ACC112 (cell line): ENCODE results near the gene ITGA3.

ENCODE experiments used
- H2AFZ ChIP-seq: fragments of 200-600 bp; sonication (generic); one replicate; pipeline ENCODE4 v1.6.0; 2017; ENCODE audit warnings: antibody characterized with exemption, low read length; ENCODE audit not compliant: unreplicated experiment
- H3K27ac ChIP-seq: fragments of 200-600 bp; sonication (generic); 2 replicates; pipeline ENCODE4 v1.5.1; 2014; ENCODE audit warnings: low read depth, mild to moderate bottlenecking, antibody characterized with exemption, low read length, moderate library complexity
- H3K27me3 ChIP-seq: fragments of 200-600 bp; sonication (generic); 2 replicates; pipeline ENCODE4 v1.6.1; 2014; ENCODE audit warnings: mild to moderate bottlenecking, antibody characterized with exemption, low read length, moderate library complexity, mixed read lengths; ENCODE audit not compliant: insufficient read depth
- H3K36me3 ChIP-seq: fragments of 200-600 bp; sonication (generic); 2 replicates; pipeline ENCODE4 v1.6.1; 2016; ENCODE audit warnings: mild to moderate bottlenecking, antibody characterized with exemption, low read length, moderate library complexity, mixed read lengths; ENCODE audit not compliant: insufficient read depth
- H3K4me1 ChIP-seq: fragments of 200-600 bp; sonication (generic); one replicate; pipeline ENCODE4 v1.6.1; 2016; ENCODE audit warnings: low read length, mixed read lengths; ENCODE audit not compliant: insufficient read depth, unreplicated experiment, control insufficient read depth
- H3K4me3 ChIP-seq: fragments of 200-600 bp; sonication (generic); 2 replicates; pipeline ENCODE4 v1.5.1; 2014; ENCODE audit warnings: mild to moderate bottlenecking, low read depth, low read length
- H3K79me2 ChIP-seq: fragments of 200-600 bp; sonication (generic); one replicate; pipeline ENCODE4 v1.6.0; 2016; ENCODE audit warnings: low read length; ENCODE audit not compliant: control insufficient read depth, unreplicated experiment, insufficient read depth

The ITGA3 gene

GRCh38 chr17:50071692-50072091 is 15.8 kb downstream of the ITGA3 start:
- H3K27ac ChIP-seq = no peak overlapping the region
- H3K36me3 ChIP-seq = peaks cover 54% of the 10 kb centered on the region; the same call in 1 of the 2 replicates
- peaks cover 10% of the 10 kb centered on the region for H3K4me1 ChIP-seq
- no peak overlapping the region for H3K4me3 ChIP-seq
- peaks cover 55% of the 10 kb centered on the region for H3K79me2 ChIP-seq
- no peaks in the 10 kb centered on the region for H3K27me3 ChIP-seq
- H2AFZ ChIP-seq = no peak overlapping the region

GRCh38 chr17:50072130-50072529 is 16.2 kb downstream of the ITGA3 start:
- H3K27ac ChIP-seq = no peak overlapping the region
- H3K36me3 ChIP-seq = peaks cover 54% of the 10 kb centered on the region; the same call in 1 of the 2 replicates
- H3K27me3 ChIP-seq = no peaks in the 10 kb centered on the region
- no peak overlapping the region for H2AFZ ChIP-seq
- H3K4me1 ChIP-seq = peaks cover 6% of the 10 kb centered on the region
- H3K79me2 ChIP-seq = peaks cover 50% of the 10 kb centered on the region
- H3K4me3 ChIP-seq = no peak overlapping the region

- H3K79me2 ChIP-seq = peaks cover 42% of the 10 kb centered on the region
- H3K27ac ChIP-seq = no peak overlapping the region
- no peak overlapping the region for H3K4me3 ChIP-seq
- peaks cover 53% of the 10 kb centered on the region; the same call in 1 of the 2 replicates for H3K36me3 ChIP-seq
- H2AFZ ChIP-seq = no peak overlapping the region
- H3K27me3 ChIP-seq = no peaks in the 10 kb centered on the region
- peaks cover 3% of the 10 kb centered on the region for H3K4me1 ChIP-seq
Measured at GRCh38 chr17:50072925-50073324, 17.0 kb downstream of the ITGA3 start.

- Histone ChIP-seq H3K4me1 (peaks cover 3% of the 10 kb centered on the region), H3K36me3 (peaks cover 62% of the 10 kb centered on the region; the same call in 1 of the 2 replicates), H2AFZ (no peak overlapping the region), H3K27me3 (no peaks in the 10 kb centered on the region), H3K79me2 (peaks cover 36% of the 10 kb centered on the region), H3K27ac (no peak overlapping the region), H3K4me3 (no peak overlapping the region)
Measured at GRCh38 chr17:50074227-50074626, 18.3 kb downstream of the ITGA3 start.

GRCh38 chr17:50075446-50076032 is 19.6 kb downstream of the ITGA3 start:
- peaks cover 65% of the 10 kb centered on the region; the same call in 1 of the 2 replicates for H3K36me3 ChIP-seq
- H2AFZ ChIP-seq = no peak overlapping the region
- H3K27me3 ChIP-seq = no peaks in the 10 kb centered on the region
- no peak overlapping the region for H3K4me3 ChIP-seq
- no peak overlapping the region for H3K27ac ChIP-seq
- no peaks in the 10 kb centered on the region for H3K4me1 ChIP-seq
- H3K79me2 ChIP-seq = peaks cover 27% of the 10 kb centered on the region

- no peak overlapping the region for H3K27ac ChIP-seq
- no peak overlapping the region for H3K4me3 ChIP-seq
- H3K4me1 ChIP-seq = no peaks in the 10 kb centered on the region
- H3K36me3 ChIP-seq = peaks cover 65% of the 10 kb centered on the region; the same call in 1 of the 2 replicates
- H2AFZ ChIP-seq = no peak overlapping the region
- no peaks in the 10 kb centered on the region for H3K27me3 ChIP-seq
- H3K79me2 ChIP-seq = peaks cover 20% of the 10 kb centered on the region
Measured at GRCh38 chr17:50076221-50076590, 20.3 kb downstream of the ITGA3 start.

GRCh38 chr17:50076591-50077235 is 20.8 kb downstream of the ITGA3 start:
- Histone ChIP-seq H3K27ac (no peak overlapping the region), H3K79me2 (peaks cover 15% of the 10 kb centered on the region), H3K36me3 (peaks cover 62% of the 10 kb centered on the region; the same call in 1 of the 2 replicates), H3K27me3 (no peaks in the 10 kb centered on the region), H3K4me1 (no peaks in the 10 kb centered on the region), H3K4me3 (no peak overlapping the region), H2AFZ (no peak overlapping the region)

- H2AFZ ChIP-seq = no peak overlapping the region
- H3K27me3 ChIP-seq = no peaks in the 10 kb centered on the region
- peaks cover 9% of the 10 kb centered on the region for H3K79me2 ChIP-seq
- H3K27ac ChIP-seq = no peak overlapping the region
- H3K4me1 ChIP-seq = no peaks in the 10 kb centered on the region
- H3K4me3 ChIP-seq = no peak overlapping the region
- H3K36me3 ChIP-seq = peaks cover 63% of the 10 kb centered on the region
Measured at GRCh38 chr17:50078430-50078829, 22.5 kb downstream of the ITGA3 start.

GRCh38 chr17:50079334-50080095 is 23.6 kb downstream of the ITGA3 start:
- Histone ChIP-seq H3K27ac (no peak overlapping the region), H3K27me3 (no peaks in the 10 kb centered on the region), H3K4me1 (no peaks in the 10 kb centered on the region), H2AFZ (no peak overlapping the region), H3K36me3 (peaks cover 63% of the 10 kb centered on the region), H3K79me2 (peaks cover 6% of the 10 kb centered on the region), H3K4me3 (no peak overlapping the region)

GRCh38 chr17:50080096-50080480 is 24.2 kb downstream of the ITGA3 start:
- H3K36me3 ChIP-seq = peaks cover 63% of the 10 kb centered on the region
- no peaks in the 10 kb centered on the region for H3K27me3 ChIP-seq

More at GRCh38 chr17:50080096-50080480, 24.2 kb downstream of the ITGA3 start:
- no peak overlapping the region for H2AFZ ChIP-seq
- no peak overlapping the region for H3K4me3 ChIP-seq
- H3K4me1 ChIP-seq = no peaks in the 10 kb centered on the region
- H3K79me2 ChIP-seq = peaks cover 5% of the 10 kb centered on the region
- no peak overlapping the region for H3K27ac ChIP-seq
